Hepatocyte (in vitro differentiated cells): ENCODE data around the gene C5orf63.

Experiments used
- CTCF ChIP-seq: fragments of 200-600 bp; sonication (generic); IDR thresholded peaks from 2 replicates; pipeline ENCODE4 v1.5.1; 2016; ENCODE audit warnings: antibody characterized with exemption, mild to moderate bottlenecking; ENCODE audit not compliant: poor library complexity
- EZH2 ChIP-seq: fragments of 200-600 bp; sonication (generic); IDR thresholded peaks from 2 replicates; pipeline ENCODE4 v1.6.1; 2016; ENCODE audit warnings: antibody characterized with exemption, mild to moderate bottlenecking, borderline replicate concordance

GRCh38 chr5:127098241-127098640, 24.9 kb upstream of the C5orf63 start:
- TF ChIP-seq EZH2 (no peak), CTCF (no peak)
